Myocyte (in vitro differentiated cells): ENCODE measurements around the gene CEBPG. TPM values are rescaled to one million over a fixed set of nuclear protein-coding genes. Genes with fewer than 3 reads are reported as not detected.

Source experiments
- DNase-seq: peaks from one replicate; pipeline ENCODE4 v3.0.0-alpha.2; 2012; ENCODE audit warnings: low read depth
- total RNA-seq: library from RNA; depleted of rRNA; stranded (reverse); fragments of >200 nt; gene quantifications from 2 replicates; pipeline ENCODE4 v1.2.3, GENCODE V29; 2014

Gene CEBPG
- total RNA-seq, 1 donor from 2014 or later: 21.7 TPM

- peak; percentile 65 for DNase-seq
Measured at GRCh38 chr19:33350538-33351309, 22.8 kb upstream of the CEBPG start.

- DNase-seq: no peak
Measured at GRCh38 chr19:33355535-33355934, 18.0 kb upstream of the CEBPG start.

GRCh38 chr19:33357556-33357955 lies 16.0 kb upstream of the CEBPG start:
- no peak for DNase-seq

GRCh38 chr19:33358408-33358807 lies 15.1 kb upstream of the CEBPG start:
- no peak for DNase-seq

- DNase-seq: no peak
Measured at GRCh38 chr19:33359581-33359980, 13.9 kb upstream of the CEBPG start.

- no peak for DNase-seq
Measured at GRCh38 chr19:33362508-33363228, 10.8 kb upstream of the CEBPG start.

GRCh38 chr19:33363476-33363875 lies 10.0 kb upstream of the CEBPG start:
- no peak for DNase-seq

GRCh38 chr19:33365691-33366090 lies 7.8 kb upstream of the CEBPG start:
- no peak for DNase-seq

GRCh38 chr19:33366127-33366526 lies 7.4 kb upstream of the CEBPG start:
- no peak for DNase-seq

GRCh38 chr19:33366897-33367296 lies 6.6 kb upstream of the CEBPG start:
- DNase-seq: no peak

GRCh38 chr19:33368074-33368864 lies 5.2 kb upstream of the CEBPG start:
- peak; percentile 51 for DNase-seq

- DNase-seq: no peak
Measured at GRCh38 chr19:33370783-33371182, 2.7 kb upstream of the CEBPG start.

GRCh38 chr19:33374236-33374714 lies 766 bp downstream of the CEBPG start:
- peak; percentile 30 for DNase-seq

GRCh38 chr19:33375156-33375836 lies 1.8 kb downstream of the CEBPG start:
- DNase-seq: no peak

GRCh38 chr19:33375837-33376159 lies 2.3 kb downstream of the CEBPG start:
- no peak for DNase-seq

GRCh38 chr19:33376423-33376822 lies 2.9 kb downstream of the CEBPG start:
- peak; percentile 50 for DNase-seq

GRCh38 chr19:33376941-33377557 lies 3.5 kb downstream of the CEBPG start:
- DNase-seq: no peak

GRCh38 chr19:33377586-33378475 lies 4.3 kb downstream of the CEBPG start:
- DNase-seq: peak; percentile 41

- no peak for DNase-seq
Measured at GRCh38 chr19:33379151-33379829, 5.8 kb downstream of the CEBPG start.
